Erythroblast (primary cell): ENCODE measurements around the gene RAVER2.

Experiments
- GATA1 ChIP-seq: IDR thresholded peaks from 2 replicates; pipeline ENCODE4 v1.6.1; 2011; ENCODE audit warnings: low read depth, mild to moderate bottlenecking, control low read depth, low read length, moderate library complexity
- POLR2A ChIP-seq: IDR thresholded peaks from 2 replicates; pipeline ENCODE4 v1.6.1; 2011; ENCODE audit warnings: mild to moderate bottlenecking, low read length

- no peak for TF ChIP-seq POLR2A
- TF ChIP-seq GATA1, result no peak
Observed at GRCh38 chr1:64881281-64881680, 136.4 kb downstream of the RAVER2 start.
